ENCODE results near the gene PLCL1. TPM values are rescaled to one million over a fixed set of nuclear protein-coding genes. Genes with fewer than 3 reads are reported as not detected.

The PLCL1 gene
- total RNA-seq, 4 donors from 2014 or later: 6.6 to 10.8 (median 8.3) TPM

GRCh38 chr2:197878792-197879191 lies 74.4 kb downstream of the PLCL1 start:
- no peak for TF ChIP-seq CTCF (IDR thresholded peaks at IDR 0.05; ENCODE audit: low read depth)

GRCh38 chr2:197879812-197880408 lies 75.5 kb downstream of the PLCL1 start:
- TF ChIP-seq CTCF (IDR thresholded peaks at IDR 0.05; ENCODE audit: low read depth): no peak

- no peak for TF ChIP-seq CTCF (IDR thresholded peaks at IDR 0.05; ENCODE audit: low read depth)
Measured at GRCh38 chr2:197883354-197884032, 79.1 kb downstream of the PLCL1 start.

- no peak for TF ChIP-seq CTCF (IDR thresholded peaks at IDR 0.05; ENCODE audit: low read depth)
Measured at GRCh38 chr2:197884252-197884651, 79.9 kb downstream of the PLCL1 start.

GRCh38 chr2:197885126-197885525 lies 80.7 kb downstream of the PLCL1 start:
- no peak for TF ChIP-seq CTCF (IDR thresholded peaks at IDR 0.05; ENCODE audit: low read depth)

GRCh38 chr2:197885587-197885986 lies 81.2 kb downstream of the PLCL1 start:
- no peak for TF ChIP-seq CTCF (IDR thresholded peaks at IDR 0.05; ENCODE audit: low read depth)

- no peak for TF ChIP-seq CTCF (IDR thresholded peaks at IDR 0.05; ENCODE audit: low read depth)
Measured at GRCh38 chr2:197888321-197888720, 83.9 kb downstream of the PLCL1 start.
